Measurements from ENCODE around the gene SPTLC1.
"Not testable (repeated sequence)": the region's sequence is repeated elsewhere in the genome, so short reads cannot be mapped to it uniquely, and the experiment has no call there.

SPTLC1 gene

GRCh38 chr9:92138157-92138959 is 23.1 kb upstream of the SPTLC1 start:
- Histone ChIP-seq H3K27me3 (replicated peaks; ENCODE audit: control insufficient read depth, insufficient read depth, low read length) (no peaks in the 10 kb centered on the region), H3K9ac (ENCODE audit: low read length) (peak overlapping the region; percentile 54), H3K4me1 (ENCODE audit: control insufficient read depth, insufficient read depth, low read length) (peaks cover 39% of the 10 kb centered on the region), H3K36me3 (ENCODE audit: control insufficient read depth, insufficient read depth, low read length, severe bottlenecking) (no peaks in the 10 kb centered on the region), H3K4me3 (ENCODE audit: low read length) (no peak overlapping the region), H3K9me3 (ENCODE audit: control insufficient read depth, low read length) (no peaks in the 10 kb centered on the region)
- peak; percentile 91 for DNase-seq (ENCODE audit: low read depth)

GRCh38 chr9:92136184-92136858 is 21.1 kb upstream of the SPTLC1 start:
- Histone ChIP-seq H3K27me3 (replicated peaks; ENCODE audit: control insufficient read depth, insufficient read depth, low read length) (no peaks in the 10 kb centered on the region), H3K4me3 (ENCODE audit: low read length) (no peak overlapping the region), H3K4me1 (ENCODE audit: control insufficient read depth, insufficient read depth, low read length) (peaks cover 39% of the 10 kb centered on the region), H3K9me3 (ENCODE audit: control insufficient read depth, low read length) (peaks cover under 1% of the 10 kb centered on the region), H3K36me3 (ENCODE audit: control insufficient read depth, insufficient read depth, low read length, severe bottlenecking) (no peaks in the 10 kb centered on the region), H3K9ac (ENCODE audit: low read length) (no peak overlapping the region)
- no peak for DNase-seq (ENCODE audit: low read depth)

- no peaks in the 10 kb centered on the region for H3K36me3 ChIP-seq (ENCODE audit: control insufficient read depth, insufficient read depth, low read length, severe bottlenecking)
- no peak overlapping the region for H3K4me3 ChIP-seq (ENCODE audit: low read length)
- no peak overlapping the region for H3K9ac ChIP-seq (ENCODE audit: low read length)
- peaks cover 35% of the 10 kb centered on the region for H3K4me1 ChIP-seq (ENCODE audit: control insufficient read depth, insufficient read depth, low read length)
- no peaks in the 10 kb centered on the region for H3K27me3 ChIP-seq (replicated peaks; ENCODE audit: control insufficient read depth, insufficient read depth, low read length)
- H3K9me3 ChIP-seq (ENCODE audit: control insufficient read depth, low read length) = peaks cover 3% of the 10 kb centered on the region
- no peak for DNase-seq (ENCODE audit: low read depth)
Observed at GRCh38 chr9:92135576-92135975, 20.4 kb upstream of the SPTLC1 start.

GRCh38 chr9:92133949-92134604 is 18.9 kb upstream of the SPTLC1 start:
- H3K4me3 ChIP-seq (ENCODE audit: low read length) = peak overlapping the region; percentile 48
- H3K27me3 ChIP-seq (replicated peaks; ENCODE audit: control insufficient read depth, insufficient read depth, low read length) = no peaks in the 10 kb centered on the region
- peak; percentile 92 for DNase-seq (ENCODE audit: low read depth)

GRCh38 chr9:92132913-92133312 is 17.7 kb upstream of the SPTLC1 start:
- not testable (repeated sequence) for H3K9ac ChIP-seq (ENCODE audit: low read length); H3K36me3 ChIP-seq (ENCODE audit: control insufficient read depth, insufficient read depth, low read length, severe bottlenecking); H3K27me3 ChIP-seq (replicated peaks; ENCODE audit: control insufficient read depth, insufficient read depth, low read length); DNase-seq (ENCODE audit: low read depth); H3K4me3 ChIP-seq (ENCODE audit: low read length); H3K9me3 ChIP-seq (ENCODE audit: control insufficient read depth, low read length)
- H3K4me1 ChIP-seq (ENCODE audit: control insufficient read depth, insufficient read depth, low read length) = peaks cover 11% of the 10 kb centered on the region

More at GRCh38 chr9:92133949-92134604, 18.9 kb upstream of the SPTLC1 start:
- Histone ChIP-seq H3K4me1 (ENCODE audit: control insufficient read depth, insufficient read depth, low read length) (peaks cover 20% of the 10 kb centered on the region), H3K36me3 (ENCODE audit: control insufficient read depth, insufficient read depth, low read length, severe bottlenecking) (no peaks in the 10 kb centered on the region), H3K9ac (ENCODE audit: low read length) (peak overlapping the region; percentile 79), H3K9me3 (ENCODE audit: control insufficient read depth, low read length) (peaks cover 3% of the 10 kb centered on the region)

GRCh38 chr9:92132501-92132900 is 17.3 kb upstream of the SPTLC1 start:
- Histone ChIP-seq H3K9ac (ENCODE audit: low read length) (no peak overlapping the region), H3K27me3 (replicated peaks; ENCODE audit: control insufficient read depth, insufficient read depth, low read length) (no peaks in the 10 kb centered on the region), H3K4me3 (ENCODE audit: low read length) (no peak overlapping the region), H3K4me1 (ENCODE audit: control insufficient read depth, insufficient read depth, low read length) (peaks cover 11% of the 10 kb centered on the region), H3K9me3 (ENCODE audit: control insufficient read depth, low read length) (peaks cover 3% of the 10 kb centered on the region), H3K36me3 (ENCODE audit: control insufficient read depth, insufficient read depth, low read length, severe bottlenecking) (no peaks in the 10 kb centered on the region)
- DNase-seq (ENCODE audit: low read depth) = no peak

GRCh38 chr9:92122800-92123199 is 7.6 kb upstream of the SPTLC1 start:
- no peaks in the 10 kb centered on the region for H3K36me3 ChIP-seq (ENCODE audit: control insufficient read depth, insufficient read depth, low read length, severe bottlenecking)
- H3K4me1 ChIP-seq (ENCODE audit: control insufficient read depth, insufficient read depth, low read length) = no peaks in the 10 kb centered on the region
- no peak for DNase-seq (ENCODE audit: low read depth)
- H3K4me3 ChIP-seq (ENCODE audit: low read length) = no peak overlapping the region
- H3K9ac ChIP-seq (ENCODE audit: low read length) = no peak overlapping the region
- peaks cover 10% of the 10 kb centered on the region for H3K9me3 ChIP-seq (ENCODE audit: control insufficient read depth, low read length)
- no peaks in the 10 kb centered on the region for H3K27me3 ChIP-seq (replicated peaks; ENCODE audit: control insufficient read depth, insufficient read depth, low read length)

GRCh38 chr9:92122061-92122460 is 6.8 kb upstream of the SPTLC1 start:
- H3K9ac ChIP-seq (ENCODE audit: low read length) = no peak overlapping the region
- H3K9me3 ChIP-seq (ENCODE audit: control insufficient read depth, low read length) = peaks cover 10% of the 10 kb centered on the region
- H3K36me3 ChIP-seq (ENCODE audit: control insufficient read depth, insufficient read depth, low read length, severe bottlenecking) = no peaks in the 10 kb centered on the region
- no peak overlapping the region for H3K4me3 ChIP-seq (ENCODE audit: low read length)
- no peak for DNase-seq (ENCODE audit: low read depth)
- H3K4me1 ChIP-seq (ENCODE audit: control insufficient read depth, insufficient read depth, low read length) = no peaks in the 10 kb centered on the region
- H3K27me3 ChIP-seq (replicated peaks; ENCODE audit: control insufficient read depth, insufficient read depth, low read length) = no peaks in the 10 kb centered on the region

- no peak overlapping the region for H3K9ac ChIP-seq (ENCODE audit: low read length)
- no peaks in the 10 kb centered on the region for H3K4me1 ChIP-seq (ENCODE audit: control insufficient read depth, insufficient read depth, low read length)
Observed at GRCh38 chr9:92121265-92121664, 6.1 kb upstream of the SPTLC1 start.

GRCh38 chr9:92120138-92120537 is 4.9 kb upstream of the SPTLC1 start:
- no peak overlapping the region for H3K4me3 ChIP-seq (ENCODE audit: low read length)
- H3K4me1 ChIP-seq (ENCODE audit: control insufficient read depth, insufficient read depth, low read length) = no peaks in the 10 kb centered on the region
- no peak for DNase-seq (ENCODE audit: low read depth)
- peaks cover 10% of the 10 kb centered on the region for H3K9me3 ChIP-seq (ENCODE audit: control insufficient read depth, low read length)
- no peaks in the 10 kb centered on the region for H3K36me3 ChIP-seq (ENCODE audit: control insufficient read depth, insufficient read depth, low read length, severe bottlenecking)
- no peaks in the 10 kb centered on the region for H3K27me3 ChIP-seq (replicated peaks; ENCODE audit: control insufficient read depth, insufficient read depth, low read length)
- no peak overlapping the region for H3K9ac ChIP-seq (ENCODE audit: low read length)

More at GRCh38 chr9:92121265-92121664, 6.1 kb upstream of the SPTLC1 start:
- H3K4me3 ChIP-seq (ENCODE audit: low read length) = no peak overlapping the region
- peaks cover 10% of the 10 kb centered on the region for H3K9me3 ChIP-seq (ENCODE audit: control insufficient read depth, low read length)
- DNase-seq (ENCODE audit: low read depth) = no peak
- no peaks in the 10 kb centered on the region for H3K36me3 ChIP-seq (ENCODE audit: control insufficient read depth, insufficient read depth, low read length, severe bottlenecking)
- H3K27me3 ChIP-seq (replicated peaks; ENCODE audit: control insufficient read depth, insufficient read depth, low read length) = no peaks in the 10 kb centered on the region

- Histone ChIP-seq H3K4me1 (ENCODE audit: control insufficient read depth, insufficient read depth, low read length) (no peaks in the 10 kb centered on the region), H3K4me3 (ENCODE audit: low read length) (no peak overlapping the region), H3K9me3 (ENCODE audit: control insufficient read depth, low read length) (peaks cover 10% of the 10 kb centered on the region), H3K27me3 (replicated peaks; ENCODE audit: control insufficient read depth, insufficient read depth, low read length) (no peaks in the 10 kb centered on the region), H3K36me3 (ENCODE audit: control insufficient read depth, insufficient read depth, low read length, severe bottlenecking) (no peaks in the 10 kb centered on the region), H3K9ac (ENCODE audit: low read length) (no peak overlapping the region)
- no peak for DNase-seq (ENCODE audit: low read depth)
Observed at GRCh38 chr9:92119586-92119985, 4.4 kb upstream of the SPTLC1 start.
